HL-60 (cell line): Measurements from ENCODE around the gene WNT7B.

Experiments used
- DNase-seq, 2 experiments: peaks; one replicate each; pipeline ENCODE4 v3.0.0-alpha.2; 2010 to 2020; ENCODE audit warnings: low read depth in 1 of 2, low spot score in 1 of 2
- H3K27ac ChIP-seq: fragments of 250-450 bp; sonication (Bioruptor Pico); replicated peaks from 2 replicates; pipeline ENCODE4 v1.5.1; 2020; ENCODE audit warnings: mild to moderate bottlenecking, moderate library complexity
- H3K27me3 ChIP-seq: fragments of 250-450 bp; sonication (Bioruptor Pico); 2 replicates; pipeline ENCODE4 v1.5.1; 2021; ENCODE audit warnings: mild to moderate bottlenecking, moderate library complexity; ENCODE audit not compliant: insufficient read depth, poor library complexity, severe bottlenecking
- H3K4me3 ChIP-seq: replicated peaks from 2 replicates; pipeline ENCODE4 v1.5.1; 2011; ENCODE audit warnings: mild to moderate bottlenecking, control low read depth, low read length; ENCODE audit not compliant: insufficient read depth
- GABPA ChIP-seq: IDR thresholded peaks from 2 replicates; pipeline ENCODE4 v1.6.1; 2012; ENCODE audit warnings: low read depth
- POLR2AphosphoS5 ChIP-seq: IDR thresholded peaks from 2 replicates; pipeline ENCODE4 v1.6.1; 2012; ENCODE audit warnings: low read depth
- SPI1 ChIP-seq: IDR thresholded peaks from 2 replicates; pipeline ENCODE4 v1.6.1; 2012; ENCODE audit warnings: low read depth, mild to moderate bottlenecking, borderline replicate concordance
- TF ChIP-seq, protein P1 (sequence below): IDR thresholded peaks from 2 replicates; pipeline ENCODE4 v1.6.1; 2012; ENCODE audit warnings: low read depth; ENCODE audit not compliant: insufficient replicate concordance
- TF ChIP-seq, protein P2 (sequence below): IDR thresholded peaks from one replicate; pipeline ENCODE4 v1.5.1; 2011; ENCODE audit warnings: low read length, control low read depth, inconsistent platforms; ENCODE audit not compliant: insufficient read depth

The WNT7B gene

DNA sequence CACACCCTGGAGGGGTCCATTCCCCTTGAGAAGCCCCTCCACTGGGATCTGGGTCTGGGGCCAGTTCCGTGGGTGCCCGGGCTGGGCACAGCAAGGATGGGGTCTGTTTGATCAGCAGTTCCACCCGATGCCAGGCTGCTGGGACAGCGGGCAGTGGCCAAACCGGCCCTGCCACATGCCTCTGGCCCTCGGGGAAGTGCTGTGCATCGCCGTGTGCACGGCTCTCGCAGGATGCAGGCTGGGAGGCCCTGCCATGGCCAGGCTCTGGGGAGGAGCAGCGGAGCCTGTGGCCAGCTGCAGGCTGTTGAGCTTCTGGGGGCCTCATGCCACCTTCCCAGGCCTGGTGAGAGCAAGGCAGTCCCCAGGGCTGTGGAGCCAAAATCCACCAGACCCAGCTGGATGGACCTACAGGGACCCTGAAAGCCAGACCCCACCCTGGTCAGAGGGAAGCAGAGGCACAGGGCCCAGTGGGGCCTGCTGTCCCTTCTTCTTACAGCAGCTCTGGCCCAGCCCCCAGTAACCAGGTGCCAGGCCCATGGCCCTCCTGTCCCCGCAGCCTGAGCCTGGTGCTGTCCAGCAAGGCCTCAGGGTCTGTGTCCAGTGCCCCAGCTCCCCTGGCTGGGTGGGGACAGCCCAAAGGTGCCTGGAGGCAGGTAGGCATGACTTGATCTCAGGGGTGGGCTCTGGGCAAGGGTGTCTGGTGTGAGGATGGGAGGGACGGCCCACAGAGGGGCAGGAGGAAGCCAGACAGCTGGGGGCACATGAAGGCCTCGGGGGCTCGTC, 57.3 kb downstream of the WNT7B start:
- Histone ChIP-seq H3K27me3 (peaks cover 25% of the 10 kb centered on the region), H3K27ac (no peak overlapping the region), H3K4me3 (no peak overlapping the region)
- TF ChIP-seq, protein P1, sequence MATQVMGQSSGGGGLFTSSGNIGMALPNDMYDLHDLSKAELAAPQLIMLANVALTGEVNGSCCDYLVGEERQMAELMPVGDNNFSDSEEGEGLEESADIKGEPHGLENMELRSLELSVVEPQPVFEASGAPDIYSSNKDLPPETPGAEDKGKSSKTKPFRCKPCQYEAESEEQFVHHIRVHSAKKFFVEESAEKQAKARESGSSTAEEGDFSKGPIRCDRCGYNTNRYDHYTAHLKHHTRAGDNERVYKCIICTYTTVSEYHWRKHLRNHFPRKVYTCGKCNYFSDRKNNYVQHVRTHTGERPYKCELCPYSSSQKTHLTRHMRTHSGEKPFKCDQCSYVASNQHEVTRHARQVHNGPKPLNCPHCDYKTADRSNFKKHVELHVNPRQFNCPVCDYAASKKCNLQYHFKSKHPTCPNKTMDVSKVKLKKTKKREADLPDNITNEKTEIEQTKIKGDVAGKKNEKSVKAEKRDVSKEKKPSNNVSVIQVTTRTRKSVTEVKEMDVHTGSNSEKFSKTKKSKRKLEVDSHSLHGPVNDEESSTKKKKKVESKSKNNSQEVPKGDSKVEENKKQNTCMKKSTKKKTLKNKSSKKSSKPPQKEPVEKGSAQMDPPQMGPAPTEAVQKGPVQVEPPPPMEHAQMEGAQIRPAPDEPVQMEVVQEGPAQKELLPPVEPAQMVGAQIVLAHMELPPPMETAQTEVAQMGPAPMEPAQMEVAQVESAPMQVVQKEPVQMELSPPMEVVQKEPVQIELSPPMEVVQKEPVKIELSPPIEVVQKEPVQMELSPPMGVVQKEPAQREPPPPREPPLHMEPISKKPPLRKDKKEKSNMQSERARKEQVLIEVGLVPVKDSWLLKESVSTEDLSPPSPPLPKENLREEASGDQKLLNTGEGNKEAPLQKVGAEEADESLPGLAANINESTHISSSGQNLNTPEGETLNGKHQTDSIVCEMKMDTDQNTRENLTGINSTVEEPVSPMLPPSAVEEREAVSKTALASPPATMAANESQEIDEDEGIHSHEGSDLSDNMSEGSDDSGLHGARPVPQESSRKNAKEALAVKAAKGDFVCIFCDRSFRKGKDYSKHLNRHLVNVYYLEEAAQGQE: no peak
- no peak for TF ChIP-seq POLR2AphosphoS5
- TF ChIP-seq SPI1: no peak
- no peak for TF ChIP-seq GABPA
- TF ChIP-seq, protein P2, sequence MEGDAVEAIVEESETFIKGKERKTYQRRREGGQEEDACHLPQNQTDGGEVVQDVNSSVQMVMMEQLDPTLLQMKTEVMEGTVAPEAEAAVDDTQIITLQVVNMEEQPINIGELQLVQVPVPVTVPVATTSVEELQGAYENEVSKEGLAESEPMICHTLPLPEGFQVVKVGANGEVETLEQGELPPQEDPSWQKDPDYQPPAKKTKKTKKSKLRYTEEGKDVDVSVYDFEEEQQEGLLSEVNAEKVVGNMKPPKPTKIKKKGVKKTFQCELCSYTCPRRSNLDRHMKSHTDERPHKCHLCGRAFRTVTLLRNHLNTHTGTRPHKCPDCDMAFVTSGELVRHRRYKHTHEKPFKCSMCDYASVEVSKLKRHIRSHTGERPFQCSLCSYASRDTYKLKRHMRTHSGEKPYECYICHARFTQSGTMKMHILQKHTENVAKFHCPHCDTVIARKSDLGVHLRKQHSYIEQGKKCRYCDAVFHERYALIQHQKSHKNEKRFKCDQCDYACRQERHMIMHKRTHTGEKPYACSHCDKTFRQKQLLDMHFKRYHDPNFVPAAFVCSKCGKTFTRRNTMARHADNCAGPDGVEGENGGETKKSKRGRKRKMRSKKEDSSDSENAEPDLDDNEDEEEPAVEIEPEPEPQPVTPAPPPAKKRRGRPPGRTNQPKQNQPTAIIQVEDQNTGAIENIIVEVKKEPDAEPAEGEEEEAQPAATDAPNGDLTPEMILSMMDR: no peak
- DNase-seq: no peak

DNA sequence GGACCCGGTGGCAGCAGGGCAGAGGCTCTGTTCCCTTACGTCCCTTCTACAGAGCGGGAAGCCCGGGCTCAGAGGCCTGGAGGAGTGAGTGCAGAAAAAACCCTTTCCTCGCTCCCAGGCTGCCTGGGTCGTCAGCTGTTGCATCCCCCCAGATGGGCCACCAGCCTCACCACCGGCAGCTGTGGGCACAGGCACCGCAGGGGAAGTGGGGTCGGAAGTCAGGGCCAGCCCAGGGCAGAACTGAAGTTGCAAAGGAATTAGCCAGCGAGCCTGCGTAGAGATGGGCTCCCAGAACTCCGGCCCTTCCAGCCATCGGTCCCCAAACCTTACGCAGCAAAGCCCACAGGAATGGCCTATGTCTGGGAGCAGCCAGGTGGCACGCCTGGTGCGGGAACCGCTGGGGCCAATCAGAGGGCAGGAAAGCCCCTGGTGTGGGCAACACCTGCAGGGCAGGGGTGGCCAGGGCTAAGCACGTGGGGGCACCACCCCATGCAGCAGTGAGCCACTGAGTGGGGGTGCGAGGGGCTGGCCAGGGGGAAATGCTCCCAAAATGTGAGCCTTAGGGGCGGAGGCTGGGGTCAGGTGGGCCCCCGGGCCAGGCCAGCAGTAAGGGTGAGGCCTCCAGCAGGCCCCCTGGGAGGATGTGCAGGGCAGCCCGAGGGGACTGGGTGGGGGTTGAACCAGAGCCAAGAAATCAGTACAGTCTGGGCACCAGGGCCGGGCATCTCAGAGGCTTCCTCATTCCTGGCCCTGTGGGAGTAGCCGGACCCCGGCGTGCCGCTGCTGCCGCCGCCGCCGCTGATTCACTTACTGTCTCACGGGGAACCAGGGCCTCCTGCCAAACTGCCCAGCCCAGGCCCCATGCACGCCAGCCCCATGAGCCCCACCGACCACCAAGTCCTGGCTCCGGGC, 58.2 kb downstream of the WNT7B start:
- Histone ChIP-seq H3K27me3 (peaks cover 25% of the 10 kb centered on the region), H3K4me3 (no peak overlapping the region), H3K27ac (no peak overlapping the region)
- TF ChIP-seq SPI1: peak; percentile 55; the same call in 1 of the 2 replicates
- TF ChIP-seq POLR2AphosphoS5: no peak
- peak in 1 of 2 experiments; percentile 47 for DNase-seq

DNA sequence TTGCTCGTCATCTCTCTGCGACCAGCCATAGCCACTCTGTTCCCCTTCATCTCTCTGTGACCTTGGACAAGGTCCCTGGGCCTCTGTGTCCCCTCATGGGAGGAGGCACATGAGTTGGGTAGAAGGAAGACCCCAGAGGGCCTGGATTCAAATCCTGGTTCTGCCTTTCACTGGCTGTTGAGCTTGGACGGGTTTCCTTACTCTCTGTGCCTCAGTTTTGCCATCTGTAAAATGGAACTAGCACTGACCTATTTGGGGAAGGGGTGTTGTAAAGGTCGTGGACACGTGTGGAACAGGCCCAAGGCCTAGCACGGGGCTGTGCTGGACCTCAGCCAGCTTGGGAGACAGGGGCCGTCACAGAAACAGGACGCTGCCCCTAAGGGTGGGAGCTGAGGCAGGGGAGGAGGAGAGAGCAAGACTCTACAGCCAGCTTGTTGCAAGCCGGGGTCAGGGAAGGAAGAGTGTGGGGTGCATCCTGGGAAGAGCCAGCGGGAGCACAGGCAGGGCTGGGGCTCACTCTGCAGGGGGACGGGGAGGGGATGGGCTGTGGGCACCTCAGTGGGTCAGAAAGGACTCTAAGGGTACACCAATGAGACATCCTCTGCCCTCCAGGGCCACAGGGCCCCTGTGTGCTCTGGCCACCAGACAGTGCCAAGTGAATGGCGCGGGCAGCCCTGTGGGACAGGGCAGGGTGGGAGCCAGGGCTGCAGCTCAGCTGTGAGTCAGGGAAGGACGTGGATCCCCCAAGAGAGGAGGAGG, 59.1 kb downstream of the WNT7B start:
- Histone ChIP-seq H3K27me3 (peaks cover 20% of the 10 kb centered on the region), H3K4me3 (no peak overlapping the region), H3K27ac (no peak overlapping the region)
- no peak for DNase-seq
- TF ChIP-seq, protein P1: no peak
- TF ChIP-seq SPI1: no peak
- no peak for TF ChIP-seq GABPA
- TF ChIP-seq, protein P2: no peak
- no peak for TF ChIP-seq POLR2AphosphoS5

DNA sequence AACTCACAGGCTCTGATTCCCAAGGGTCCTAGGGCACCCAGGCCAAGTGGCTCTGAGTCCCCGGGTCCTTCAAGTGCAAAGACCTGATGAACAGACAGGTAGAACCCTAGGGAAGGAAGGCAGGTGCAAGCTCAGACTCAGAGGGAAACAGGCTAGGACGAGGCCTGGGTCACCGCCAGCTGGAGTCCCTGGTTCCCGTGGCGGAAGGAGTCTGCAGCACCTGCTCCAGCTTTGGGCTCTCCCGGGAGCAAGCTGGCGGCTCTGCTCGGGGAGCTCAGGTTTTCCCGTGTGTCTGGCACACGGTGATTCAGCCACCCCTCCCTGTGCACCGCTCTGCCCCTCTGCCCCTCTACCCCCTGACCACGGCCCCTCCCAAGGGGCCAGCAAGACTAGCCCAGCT, 59.8 kb downstream of the WNT7B start:
- H3K27me3 ChIP-seq: peaks cover 20% of the 10 kb centered on the region
- no peak overlapping the region for H3K4me3 ChIP-seq
- H3K27ac ChIP-seq: no peak overlapping the region
- TF ChIP-seq, protein P1: no peak
- TF ChIP-seq POLR2AphosphoS5 (no peak), SPI1 (no peak), GABPA (no peak)
- TF ChIP-seq, protein P2: no peak
- DNase-seq: no peak
